Heart left ventricle (tissue), 13 donors: ENCODE results near the gene LPAR3.

Source experiments
- CTCF ChIP-seq, 12 donors: fragments of 200-600 bp; sonication (generic) in 4 of 12; IDR thresholded peaks; one replicate each; pipeline versions ENCODE4 v1.5.0 to v1.8.0; 2018 to 2022; ENCODE audit warnings: antibody characterized with exemption in 12 of 12, mild to moderate bottlenecking in 5 of 12
- POLR2A ChIP-seq, 2 donors: fragments of 450-650 bp; IDR thresholded peaks; one replicate each; pipeline ENCODE4 v1.6.1; 2017; ENCODE audit warnings: antibody characterized with exemption in 2 of 2, mild to moderate bottlenecking in 2 of 2, moderate library complexity in 2 of 2
- donor health status: ischemic (EF 13 %, LVEDD 7.1; RV severe dilation, severe dysfunction).
- donor health status: DM: no; HTN: yes; CAD: no.
- donor health status: DM: no; HTN: no; CAD: no.
- donor health status: ischemic (EF 25% LVEDD 6.9; RV normal size, moderate dysfunction).
- donor health status: ischemic (EF 25% LVEDD 5.7; RV mildly dilated, moderate dysfunction).
- donor health status: ischemic (EF 35%, LVEDD 5.7; RV mildly dilated, moderate dysfunction).
- donor health status: nonischemic (EF 11% LVEDD 7.7; RV severe dilation, severe dysfunction).
- donor health status: DM: yes; HTN: yes; CAD: no.
- donor health status: PGD.
- donor health status: ischemic (EF 29% LVEDD 5.4; RV normal size, mild dysfunction).
- donor health status: nonischemic (EF 23%, LVEDD 6.1; RV moderate dilation, normal function).

GRCh38 chr1:84876353-84876752 is 16.7 kb downstream of the LPAR3 start:
- no peak for TF ChIP-seq POLR2A (IDR thresholded peaks at IDR 0.05)
- no peak for TF ChIP-seq CTCF (IDR thresholded peaks at IDR 0.05)
